Suprapubic skin (tissue), 4 donors: ENCODE measurements around the gene ZNRD2.
"Not testable (repeated sequence)": the region's sequence is repeated elsewhere in the genome, so short reads cannot be mapped to it uniquely, and the experiment has no call there.

Experiments
- EP300 ChIP-seq: sonication (generic); formaldehyde crosslinking; IDR thresholded peaks from one replicate; pipeline ENCODE4 v1.6.1; 2017; ENCODE audit warnings: antibody characterized with exemption
- POLR2A ChIP-seq, 2 donors: fragments of 450-650 bp; IDR thresholded peaks; one replicate each; pipeline ENCODE4 v1.6.1; 2017; ENCODE audit warnings: antibody characterized with exemption in 2 of 2, mild to moderate bottlenecking in 2 of 2, moderate library complexity in 2 of 2
- POLR2AphosphoS5 ChIP-seq, 3 donors: sonication (generic); formaldehyde crosslinking; IDR thresholded peaks; one replicate each; pipeline ENCODE4 v1.6.1; 2017; ENCODE audit warnings: antibody characterized with exemption in 3 of 3
- TF ChIP-seq, protein P1 (sequence below), 2 donors: fragments of 200-600 bp in 1 of 2; fragments of 450-650 bp in 1 of 2; sonication (generic) in 1 of 2; IDR thresholded peaks; one replicate each; pipeline ENCODE4 v1.5.1; 2016 to 2019; ENCODE audit warnings: antibody characterized with exemption in 2 of 2, mild to moderate bottlenecking in 1 of 2, moderate library complexity in 1 of 2

GRCh38 chr11:65564879-65565559 is 5.3 kb upstream of the ZNRD2 start:
- TF ChIP-seq, protein P1, sequence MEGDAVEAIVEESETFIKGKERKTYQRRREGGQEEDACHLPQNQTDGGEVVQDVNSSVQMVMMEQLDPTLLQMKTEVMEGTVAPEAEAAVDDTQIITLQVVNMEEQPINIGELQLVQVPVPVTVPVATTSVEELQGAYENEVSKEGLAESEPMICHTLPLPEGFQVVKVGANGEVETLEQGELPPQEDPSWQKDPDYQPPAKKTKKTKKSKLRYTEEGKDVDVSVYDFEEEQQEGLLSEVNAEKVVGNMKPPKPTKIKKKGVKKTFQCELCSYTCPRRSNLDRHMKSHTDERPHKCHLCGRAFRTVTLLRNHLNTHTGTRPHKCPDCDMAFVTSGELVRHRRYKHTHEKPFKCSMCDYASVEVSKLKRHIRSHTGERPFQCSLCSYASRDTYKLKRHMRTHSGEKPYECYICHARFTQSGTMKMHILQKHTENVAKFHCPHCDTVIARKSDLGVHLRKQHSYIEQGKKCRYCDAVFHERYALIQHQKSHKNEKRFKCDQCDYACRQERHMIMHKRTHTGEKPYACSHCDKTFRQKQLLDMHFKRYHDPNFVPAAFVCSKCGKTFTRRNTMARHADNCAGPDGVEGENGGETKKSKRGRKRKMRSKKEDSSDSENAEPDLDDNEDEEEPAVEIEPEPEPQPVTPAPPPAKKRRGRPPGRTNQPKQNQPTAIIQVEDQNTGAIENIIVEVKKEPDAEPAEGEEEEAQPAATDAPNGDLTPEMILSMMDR (IDR thresholded peaks at IDR 0.05) = not testable (repeated sequence)
- TF ChIP-seq EP300; POLR2A (IDR thresholded peaks at IDR 0.05); POLR2AphosphoS5 (IDR thresholded peaks at IDR 0.05): not testable (repeated sequence)
